Tibial nerve (tissue), 4 donors: Measurements from ENCODE around the gene DNTT.

ENCODE experiments used
- CTCF ChIP-seq, 5 experiments: fragments of 200-600 bp in 3 of 5; fragments of 450-650 bp in 2 of 5; sonication (generic) in 3 of 5; IDR thresholded peaks; one replicate each; pipeline ENCODE4 v1.5.1; 2016 to 2019; ENCODE audit warnings: antibody characterized with exemption in 5 of 5, mild to moderate bottlenecking in 3 of 5, moderate library complexity in 2 of 5
- EP300 ChIP-seq, 2 donors: sonication (generic); formaldehyde crosslinking; IDR thresholded peaks; one replicate each; pipeline ENCODE4 v1.6.1; 2017; ENCODE audit warnings: antibody characterized with exemption in 2 of 2, mild to moderate bottlenecking in 1 of 2
- POLR2A ChIP-seq, 2 donors: fragments of 450-650 bp; IDR thresholded peaks; one replicate each; pipeline ENCODE4 v1.6.1; 2017; ENCODE audit warnings: antibody characterized with exemption in 2 of 2, mild to moderate bottlenecking in 2 of 2, moderate library complexity in 2 of 2

GRCh38 chr10:96301616-96302015 lies 2.6 kb upstream of the DNTT start:
- TF ChIP-seq POLR2A (IDR thresholded peaks at IDR 0.05), result no peak
- TF ChIP-seq CTCF (IDR thresholded peaks at IDR 0.05), result no peak
- no peak for TF ChIP-seq EP300 (IDR thresholded peaks at IDR 0.05)
